ENCODE data around the gene SUPT5H. TPM values are rescaled to one million over a fixed set of nuclear protein-coding genes. Genes with fewer than 3 reads are reported as not detected.
"Not testable (repeated sequence)": the region's sequence is repeated elsewhere in the genome, so short reads cannot be mapped to it uniquely, and the experiment has no call there.

SUPT5H gene
- total RNA-seq, 1 experiment from 2014 or later: 67.4 TPM

DNA sequence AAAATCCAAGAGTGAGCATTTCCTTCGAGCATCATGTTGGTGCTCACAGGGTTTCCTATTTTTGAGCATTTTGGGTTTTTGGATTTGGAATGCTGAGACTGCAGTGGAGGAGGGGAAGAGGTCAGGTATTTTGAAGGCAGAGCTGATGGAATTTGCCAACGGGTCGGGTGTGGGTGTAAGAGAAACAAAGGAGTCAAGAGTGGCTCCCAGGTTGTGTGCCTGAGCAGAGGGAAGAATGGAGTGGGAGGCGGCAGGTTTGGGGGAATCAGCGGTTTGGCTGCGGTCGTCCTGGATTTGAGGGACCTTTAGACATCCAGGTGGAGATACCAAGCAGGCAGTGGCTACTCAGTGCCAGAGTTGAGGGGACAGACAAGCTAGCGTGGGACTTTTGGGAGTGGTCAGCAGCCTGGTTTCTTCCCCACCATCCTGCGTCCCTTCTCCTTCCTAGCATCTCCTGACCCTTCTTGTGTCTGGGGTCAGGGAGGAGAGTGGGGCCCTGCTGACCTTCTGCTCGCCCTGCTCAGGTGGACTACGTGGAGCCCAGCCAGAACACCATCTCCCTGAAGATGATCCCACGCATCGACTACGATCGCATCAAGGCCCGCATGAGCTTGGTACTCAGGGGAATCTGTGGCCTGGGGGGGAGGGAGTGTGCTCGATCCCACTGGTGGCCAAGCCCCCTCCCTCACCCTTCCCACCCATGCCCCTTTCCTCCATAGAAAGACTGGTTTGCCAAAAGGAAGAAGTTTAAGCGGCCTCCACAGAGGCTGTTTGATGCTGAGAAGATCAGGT is 20.8 kb downstream of the SUPT5H start:
- no peak for DNase-seq (ENCODE audit: low read depth)

DNA sequence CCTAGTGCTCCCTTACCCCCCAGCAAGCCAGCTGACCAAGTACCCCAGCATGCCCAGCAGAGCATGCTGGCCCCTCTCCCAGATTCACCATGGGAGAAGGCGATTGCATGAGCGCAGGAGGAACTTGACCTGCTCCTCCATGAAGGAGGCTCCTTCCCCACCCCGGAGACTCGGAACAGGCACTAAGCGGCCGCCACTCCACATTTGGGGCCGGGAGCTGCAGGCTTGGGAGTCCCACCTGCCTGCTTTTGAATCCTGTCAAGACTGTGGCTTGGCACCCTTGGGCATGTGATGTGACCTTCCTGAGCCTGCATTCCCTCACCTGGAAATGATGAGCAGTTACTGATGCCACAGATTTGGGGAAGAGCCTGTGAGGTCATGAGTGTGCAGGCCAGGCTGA is 22.6 kb downstream of the SUPT5H start:
- no peak for DNase-seq (ENCODE audit: low read depth)

DNA sequence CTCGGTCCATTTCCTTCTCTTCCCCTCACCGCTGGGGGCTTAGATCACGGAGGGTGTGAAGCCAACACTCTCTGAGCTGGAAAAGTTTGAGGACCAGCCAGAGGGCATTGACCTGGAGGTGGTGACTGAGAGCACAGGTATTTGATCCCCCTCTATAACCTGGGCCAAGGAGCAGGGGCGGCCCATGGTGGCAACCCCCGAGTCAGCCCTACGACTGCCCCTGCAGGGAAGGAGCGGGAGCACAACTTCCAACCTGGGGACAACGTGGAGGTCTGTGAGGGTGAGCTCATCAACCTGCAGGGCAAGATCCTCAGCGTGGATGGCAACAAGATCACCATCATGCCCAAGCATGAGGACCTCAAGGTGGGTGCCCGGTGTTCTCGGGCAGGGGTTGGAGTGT is 23.7 kb downstream of the SUPT5H start:
- no peak for DNase-seq (ENCODE audit: low read depth)

DNA sequence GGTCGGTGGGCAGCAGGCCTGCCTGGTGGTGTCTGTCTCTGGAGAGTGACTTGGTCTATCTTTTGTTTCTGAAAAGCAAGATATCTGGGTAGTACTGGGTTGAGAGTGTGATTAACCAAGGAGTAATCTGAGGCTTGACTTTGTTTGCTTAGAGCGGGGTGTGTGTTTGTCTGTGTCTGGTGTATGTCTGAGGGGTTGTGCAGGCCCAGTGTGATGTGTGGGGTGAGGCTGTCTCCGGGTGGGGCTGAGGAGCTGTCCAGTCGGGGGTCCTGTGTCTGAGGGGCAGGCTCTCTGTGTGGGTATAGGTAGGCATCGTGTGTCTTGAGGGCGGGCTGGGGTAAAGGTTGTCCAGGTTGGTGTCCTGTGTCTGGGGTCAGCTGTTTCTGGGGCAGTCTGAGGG is 24.2 kb downstream of the SUPT5H start:
- no peak for DNase-seq (ENCODE audit: low read depth)

DNA sequence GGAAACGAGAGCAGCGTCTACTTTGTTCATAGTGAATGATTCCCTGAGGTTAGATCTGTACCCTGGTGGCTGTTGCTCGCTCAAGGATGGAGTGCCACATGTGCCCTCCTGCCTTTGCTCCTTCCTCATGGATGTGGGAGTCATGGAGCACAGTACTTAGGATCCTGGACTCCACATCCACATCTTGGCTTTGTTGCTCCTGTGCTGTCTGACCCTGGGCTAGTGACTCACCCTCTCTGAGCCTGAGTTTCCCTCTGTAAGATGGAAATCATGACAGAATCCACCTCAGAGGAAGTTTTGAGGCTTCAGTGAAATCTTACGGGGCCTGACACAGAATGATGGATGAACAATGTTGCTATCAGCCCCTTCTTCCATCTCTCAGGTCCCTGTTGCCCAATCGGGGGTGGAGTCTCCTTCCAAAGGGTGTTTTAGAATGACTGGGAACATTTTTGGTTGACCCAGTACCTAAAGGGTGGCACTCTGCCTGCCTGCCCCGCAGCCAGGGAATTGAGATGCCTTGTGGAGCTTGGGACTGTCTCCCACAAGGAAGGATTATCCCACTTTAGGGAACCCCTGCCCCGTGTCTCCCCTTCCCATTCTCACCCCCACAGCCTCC is 25.4 kb downstream of the SUPT5H start:
- DNase-seq (ENCODE audit: low read depth): no peak

DNA sequence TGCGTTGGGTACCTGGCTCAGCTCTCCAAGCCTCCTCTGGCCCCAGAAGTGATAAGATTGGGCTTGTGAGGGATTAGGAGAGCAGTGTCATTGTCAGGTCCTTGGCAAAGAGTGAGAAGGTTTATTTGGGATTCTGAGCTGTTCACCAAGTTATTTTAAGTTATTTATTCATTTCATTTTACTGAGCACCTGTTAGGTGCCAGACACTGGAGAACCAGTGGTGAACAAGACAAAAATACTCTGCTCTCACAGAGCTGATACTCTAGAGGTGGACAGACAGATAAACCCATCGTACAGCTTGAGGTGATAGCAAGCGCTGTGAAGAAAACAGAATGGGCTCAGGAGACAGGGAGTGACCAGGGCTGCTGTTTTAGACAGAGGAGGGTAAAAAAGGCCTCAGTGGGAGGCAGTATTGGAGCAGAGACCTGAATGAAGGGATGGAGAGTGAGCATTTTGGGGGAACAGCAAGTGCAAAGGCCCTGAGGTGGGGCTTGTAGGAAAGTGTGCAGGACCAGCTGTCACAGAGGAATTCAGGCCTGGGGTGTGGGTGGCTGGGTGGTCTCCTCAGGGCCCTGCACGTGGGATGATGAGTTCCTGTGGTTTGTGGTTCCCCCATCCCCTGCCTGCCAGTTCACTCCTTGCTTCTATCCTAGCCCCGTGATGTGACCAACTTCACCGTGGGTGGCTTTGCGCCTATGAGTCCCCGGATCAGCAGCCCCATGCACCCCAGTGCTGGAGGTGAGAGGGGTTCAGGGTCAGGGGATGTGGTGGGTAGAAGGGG is 26.6 kb downstream of the SUPT5H start:
- no peak for DNase-seq (ENCODE audit: low read depth)

DNA sequence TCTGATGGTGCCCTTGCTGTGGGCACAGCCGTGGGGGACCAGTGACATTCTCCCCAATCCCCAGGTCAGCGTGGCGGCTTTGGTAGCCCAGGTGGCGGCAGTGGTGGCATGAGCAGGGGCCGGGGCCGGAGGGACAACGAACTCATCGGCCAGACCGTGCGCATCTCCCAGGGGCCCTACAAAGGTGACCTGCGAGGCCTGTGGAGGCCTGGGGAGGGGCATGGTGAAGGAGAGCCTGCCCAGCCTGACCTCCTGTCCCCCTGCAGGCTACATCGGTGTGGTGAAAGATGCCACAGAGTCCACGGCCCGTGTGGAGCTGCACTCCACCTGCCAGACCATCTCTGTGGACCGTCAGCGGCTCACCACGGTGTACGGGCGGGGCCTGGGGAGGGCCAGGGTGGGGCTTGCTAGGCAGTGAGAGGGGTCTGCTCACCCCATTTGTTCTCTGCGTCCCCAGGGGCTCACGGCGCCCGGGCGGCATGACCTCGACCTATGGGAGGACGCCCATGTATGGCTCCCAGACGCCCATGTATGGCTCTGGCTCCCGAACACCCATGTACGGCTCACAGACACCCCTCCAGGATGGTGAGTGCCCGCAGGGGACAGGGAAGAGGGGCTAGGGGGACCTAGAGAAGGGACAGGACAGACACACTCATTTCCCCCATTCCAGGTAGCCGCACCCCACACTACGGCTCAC is 27.5 kb downstream of the SUPT5H start:
- DNase-seq (ENCODE audit: low read depth): no peak

DNA sequence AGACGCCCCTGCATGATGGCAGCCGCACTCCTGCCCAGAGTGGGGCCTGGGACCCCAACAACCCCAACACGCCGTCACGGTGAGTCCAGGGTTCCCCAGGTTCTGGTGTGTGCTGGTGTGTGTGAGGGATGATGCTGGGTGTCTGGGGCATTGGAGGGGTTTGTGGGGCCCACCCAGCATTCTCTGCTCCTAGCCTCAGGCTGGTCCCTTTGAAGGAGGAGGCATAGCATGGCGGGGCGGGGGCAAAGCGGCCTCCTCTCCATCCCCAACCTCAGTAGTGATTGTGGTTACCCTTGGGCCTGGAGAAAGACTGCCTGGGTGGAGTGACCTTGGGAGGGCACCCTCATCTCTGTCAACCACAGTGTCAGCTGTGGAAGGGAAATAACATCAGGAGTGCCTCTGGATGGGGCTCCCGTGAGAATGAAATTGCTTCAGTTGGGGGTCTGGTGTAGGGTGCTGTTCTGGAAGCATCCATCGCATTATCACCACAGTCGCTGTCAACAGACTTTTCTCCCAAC is 28.1 kb downstream of the SUPT5H start:
- no peak for DNase-seq (ENCODE audit: low read depth)

DNA sequence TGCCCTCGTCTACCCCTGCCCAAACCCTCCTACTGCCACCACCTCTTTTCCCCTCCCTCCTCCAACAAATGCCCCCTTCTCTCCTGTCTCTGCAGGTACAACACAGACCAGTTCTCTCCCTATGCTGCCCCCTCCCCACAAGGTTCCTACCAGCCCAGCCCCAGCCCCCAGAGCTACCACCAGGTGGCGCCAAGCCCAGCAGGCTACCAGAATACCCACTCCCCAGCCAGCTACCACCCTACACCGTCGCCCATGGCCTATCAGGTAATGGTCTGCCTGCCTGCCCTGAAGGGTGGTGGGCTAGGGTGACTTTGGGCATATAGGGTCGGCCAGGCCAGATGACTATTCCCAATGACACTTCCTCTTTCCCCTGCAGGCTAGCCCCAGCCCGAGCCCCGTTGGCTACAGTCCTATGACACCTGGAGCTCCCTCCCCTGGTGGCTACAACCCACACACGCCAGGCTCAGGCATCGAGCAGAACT is 28.8 kb downstream of the SUPT5H start:
- peak; percentile 28 for DNase-seq (ENCODE audit: low read depth)

DNA sequence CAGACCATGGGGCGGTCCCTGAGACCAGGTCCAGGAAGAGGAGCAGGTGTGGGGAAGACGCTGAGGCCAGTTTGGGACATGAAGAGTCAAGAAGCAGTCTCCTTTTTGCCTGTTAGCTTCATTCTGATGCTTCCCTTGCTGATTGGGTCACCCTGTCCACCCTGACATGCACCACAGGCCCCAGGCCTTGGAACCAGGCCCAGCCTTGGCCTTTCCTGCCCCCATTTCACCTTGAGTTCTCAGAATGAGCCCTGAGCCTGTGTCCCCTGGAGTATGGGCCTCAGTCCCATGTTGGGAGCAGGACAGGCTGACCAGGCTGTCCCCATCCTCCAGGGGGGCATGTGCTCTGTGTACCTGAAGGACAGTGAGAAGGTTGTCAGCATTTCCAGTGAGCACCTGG is 30.4 kb downstream of the SUPT5H start:
- no peak for DNase-seq (ENCODE audit: low read depth)

DNA sequence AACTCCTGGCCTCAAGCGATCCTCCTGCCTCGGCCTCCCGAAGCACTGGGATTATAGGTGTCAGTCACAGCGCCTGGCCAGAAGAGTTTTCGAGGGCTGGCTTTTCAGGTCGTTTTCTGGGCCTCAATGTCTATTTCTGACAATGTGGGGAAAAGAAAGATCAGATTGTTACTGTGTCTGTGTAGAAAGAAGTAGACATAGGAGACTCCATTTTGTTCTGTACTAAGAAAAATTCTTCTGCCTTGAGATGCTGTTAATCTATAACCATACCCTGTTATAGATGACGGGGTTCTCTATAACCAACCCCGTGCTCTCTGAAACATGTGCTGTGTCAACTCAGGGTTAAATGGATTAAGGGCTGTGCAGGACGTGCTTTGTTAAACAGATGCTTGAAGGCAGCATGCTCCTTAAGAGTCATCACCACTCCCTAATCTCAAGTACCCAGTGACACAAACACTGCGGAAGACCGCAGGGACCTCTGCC is 34.0 kb downstream of the SUPT5H start:
- DNase-seq (ENCODE audit: low read depth): not testable (repeated sequence)

DNA sequence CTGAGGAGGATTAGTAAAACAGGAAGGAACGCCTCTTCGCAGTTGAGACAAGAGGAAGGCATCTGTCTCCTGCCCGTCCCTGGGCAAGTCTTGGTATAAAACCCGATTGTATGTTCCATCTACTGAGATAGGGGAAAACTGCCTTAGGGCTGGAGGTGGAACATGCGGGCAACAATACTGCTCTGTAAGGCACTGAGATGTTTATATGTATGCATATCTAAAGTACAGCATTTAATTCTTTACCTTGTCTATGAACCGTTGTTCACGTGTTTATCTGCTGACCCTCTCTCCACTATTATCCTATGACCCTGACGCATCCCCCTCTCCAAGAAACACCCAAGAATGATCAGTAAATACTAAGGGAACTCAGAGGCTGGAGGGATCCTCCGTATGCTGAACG is 34.5 kb downstream of the SUPT5H start:
- no peak for DNase-seq (ENCODE audit: low read depth)

DNA sequence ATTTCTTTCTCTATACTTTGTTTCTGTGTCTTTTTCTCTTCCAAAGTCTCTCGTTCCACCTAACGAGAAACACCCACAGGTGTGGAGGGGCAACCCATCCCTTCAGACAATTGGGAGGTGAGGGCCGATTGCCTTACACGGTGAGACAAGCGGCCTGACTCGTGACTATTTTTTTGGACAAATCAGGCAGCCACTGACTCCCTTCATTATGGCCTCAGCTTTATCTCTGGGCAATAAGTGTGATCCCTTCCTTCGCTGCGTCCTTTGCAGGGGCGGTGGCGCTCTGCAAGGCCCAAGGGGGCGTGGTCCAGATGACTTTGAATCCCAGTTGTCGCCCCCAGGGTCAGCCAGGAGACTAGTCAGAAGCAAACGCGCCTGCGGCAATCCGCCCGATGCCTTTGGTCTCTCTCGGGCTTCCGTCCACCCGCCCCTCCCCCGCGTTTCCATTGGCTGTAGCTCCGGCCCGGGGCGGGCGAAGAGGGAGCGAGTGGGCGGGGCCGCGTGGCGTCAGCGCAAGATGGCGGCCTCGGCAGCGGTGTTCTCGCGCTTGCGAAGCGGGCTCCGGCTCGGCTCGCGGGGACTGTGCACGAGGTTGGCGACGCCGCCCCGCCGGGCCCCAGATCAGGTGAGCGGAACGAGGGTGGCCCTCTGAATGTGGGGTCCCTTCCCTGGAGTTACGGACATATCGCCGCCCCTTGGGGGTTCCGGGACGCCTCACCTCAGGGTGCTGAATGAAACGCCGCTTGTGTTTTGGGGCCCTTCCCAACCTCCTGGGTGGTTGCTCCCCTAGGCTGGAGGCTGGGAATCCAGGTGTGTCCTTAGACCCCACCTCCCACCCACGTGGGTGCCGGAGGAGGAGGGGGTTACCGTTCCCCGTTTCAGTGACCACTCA is 35.2 kb downstream of the SUPT5H start, which contains the start of gene TIMM50:
Gene TIMM50 (plus strand): TSS at position 502 of the 892 bp plus-strand sequence. CDS start 16 bp downstream, at position 518.
- DNase-seq (ENCODE audit: low read depth): peak; percentile 96

DNA sequence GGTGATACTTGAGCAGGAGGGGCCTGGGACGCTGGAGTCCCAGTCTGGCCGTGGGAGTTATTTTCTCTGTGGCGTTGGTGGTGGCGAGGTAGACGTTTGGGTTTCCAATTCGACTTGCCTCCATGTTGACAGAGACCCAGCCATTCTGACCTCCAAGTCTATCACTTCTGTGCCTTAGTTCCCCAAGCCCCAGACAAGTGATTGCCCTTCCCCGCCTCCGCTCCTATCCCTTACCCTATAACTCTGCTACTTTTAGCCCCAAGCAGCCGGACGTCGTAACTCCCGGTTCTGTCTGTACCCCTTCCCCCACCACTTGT is 35.8 kb downstream of the SUPT5H start:
- no peak for DNase-seq (ENCODE audit: low read depth)

DNA sequence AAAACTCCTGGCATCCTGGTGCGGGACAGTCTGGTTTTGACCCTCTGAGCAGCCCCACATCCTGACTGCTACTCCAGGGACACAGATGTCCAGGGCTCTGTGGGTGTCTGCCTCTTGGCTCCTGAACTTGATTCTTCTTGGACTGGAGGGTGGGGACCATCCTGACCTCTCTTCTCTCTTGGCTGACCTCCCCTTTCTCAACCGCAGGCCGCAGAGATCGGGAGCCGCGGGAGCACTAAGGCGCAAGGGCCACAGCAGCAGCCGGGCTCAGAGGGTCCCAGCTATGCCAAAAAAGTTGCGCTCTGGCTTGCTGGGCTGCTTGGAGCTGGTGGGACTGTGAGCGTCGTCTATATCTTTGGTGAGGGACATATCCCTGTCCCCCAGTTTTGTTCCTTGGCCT is 36.3 kb downstream of the SUPT5H start:
- no peak for DNase-seq (ENCODE audit: low read depth)

DNA sequence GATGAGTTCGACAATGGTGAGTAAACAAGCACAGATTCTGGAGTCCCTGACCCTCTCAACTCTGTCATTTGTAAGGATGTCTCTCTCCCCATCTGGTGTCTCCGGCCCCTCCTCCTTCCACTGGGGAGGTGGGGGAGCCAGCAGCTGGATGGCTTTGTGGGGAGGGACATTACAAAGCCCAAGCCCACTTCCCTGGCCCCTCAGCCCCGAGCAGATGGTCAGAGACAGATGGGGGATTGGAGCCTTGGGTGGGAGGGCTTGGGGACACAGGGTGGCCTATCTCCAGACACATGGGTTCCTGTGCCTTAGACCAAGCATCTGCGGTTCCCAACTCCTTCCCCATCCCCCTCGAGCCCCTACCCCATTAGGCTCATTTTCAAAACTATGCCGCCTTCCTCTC is 37.8 kb downstream of the SUPT5H start:
- DNase-seq (ENCODE audit: low read depth): no peak

DNA sequence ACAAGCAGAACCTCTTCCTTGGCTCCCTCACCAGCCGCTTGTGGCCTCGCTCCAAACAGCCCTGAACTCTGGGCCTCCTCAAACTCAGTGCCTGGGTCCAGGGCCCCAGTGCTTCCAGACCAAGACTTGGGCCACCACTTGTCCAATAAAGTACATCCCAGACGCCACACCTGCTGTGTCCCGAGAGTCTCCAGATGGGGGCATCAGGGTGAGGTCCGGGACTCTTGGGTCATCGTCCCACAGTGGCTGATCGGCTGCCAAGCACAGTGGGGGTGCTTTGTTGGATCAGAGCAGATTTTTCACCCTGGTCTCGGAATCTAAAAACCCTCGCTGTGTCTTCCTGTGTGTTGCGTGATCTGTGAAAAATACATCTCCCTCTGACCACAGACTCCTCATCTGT is 44.4 kb downstream of the SUPT5H start:
- DNase-seq (ENCODE audit: low read depth): no peak

DNA sequence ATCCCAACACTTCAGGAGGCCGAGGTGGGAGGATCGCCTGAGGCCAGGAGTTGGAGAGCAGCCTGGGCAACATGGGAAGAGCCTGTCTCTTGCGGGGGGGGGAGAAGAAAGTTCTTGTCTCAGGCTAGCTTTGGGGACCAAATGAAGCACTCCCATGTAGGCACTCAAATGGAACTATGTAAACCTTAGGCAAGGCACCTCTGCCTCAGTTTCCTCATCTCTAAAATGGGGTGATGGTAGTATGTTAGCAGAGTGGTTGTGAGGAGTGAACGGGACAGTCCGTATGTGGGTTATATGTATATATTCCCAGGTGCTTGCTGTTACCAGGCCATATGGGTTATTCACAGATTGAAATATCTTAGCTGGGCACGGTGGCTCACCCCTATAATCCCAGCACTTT is 46.8 kb downstream of the SUPT5H start:
- no peak for DNase-seq (ENCODE audit: low read depth)

DNA sequence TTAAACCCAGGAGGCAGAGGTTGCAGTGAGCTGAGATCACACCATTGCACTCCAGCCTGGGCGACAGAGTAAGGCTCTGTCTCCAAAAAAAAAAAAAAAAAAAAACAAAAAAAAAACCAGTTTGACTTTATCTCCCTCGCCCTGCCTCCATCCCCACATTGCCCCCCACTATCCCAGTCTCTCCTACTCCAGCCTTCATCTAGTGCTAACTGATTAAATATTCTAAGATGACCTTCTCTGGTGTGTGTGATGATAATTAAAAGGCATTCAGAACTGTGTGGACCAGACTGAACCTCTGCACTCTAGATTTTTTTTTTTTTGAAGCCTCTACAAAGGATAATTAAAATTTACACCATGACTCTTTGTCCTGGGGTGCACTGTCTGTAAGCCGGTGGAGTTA is 47.4 kb downstream of the SUPT5H start:
- DNase-seq (ENCODE audit: low read depth): no peak

DNA sequence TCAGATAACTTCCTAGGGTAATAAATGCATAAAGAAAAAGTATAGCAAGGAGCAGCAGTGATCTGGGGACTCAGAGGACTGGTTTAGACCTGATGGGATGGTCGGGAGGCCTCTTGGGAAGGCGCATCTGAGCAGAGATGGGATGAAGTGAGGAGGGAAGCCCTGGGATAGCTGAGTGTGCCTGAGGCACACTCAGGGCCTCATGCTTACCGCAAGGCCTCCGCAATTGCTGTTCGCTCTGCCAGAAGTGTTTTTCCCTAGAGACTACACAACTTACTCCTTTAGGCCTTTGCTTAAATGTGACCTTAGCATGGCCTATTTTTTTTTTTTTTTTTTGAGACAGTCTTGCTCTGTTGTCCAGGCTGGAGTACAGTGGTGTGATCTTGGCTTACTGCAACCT is 49.3 kb downstream of the SUPT5H start:
- no peak for DNase-seq (ENCODE audit: low read depth)

DNA sequence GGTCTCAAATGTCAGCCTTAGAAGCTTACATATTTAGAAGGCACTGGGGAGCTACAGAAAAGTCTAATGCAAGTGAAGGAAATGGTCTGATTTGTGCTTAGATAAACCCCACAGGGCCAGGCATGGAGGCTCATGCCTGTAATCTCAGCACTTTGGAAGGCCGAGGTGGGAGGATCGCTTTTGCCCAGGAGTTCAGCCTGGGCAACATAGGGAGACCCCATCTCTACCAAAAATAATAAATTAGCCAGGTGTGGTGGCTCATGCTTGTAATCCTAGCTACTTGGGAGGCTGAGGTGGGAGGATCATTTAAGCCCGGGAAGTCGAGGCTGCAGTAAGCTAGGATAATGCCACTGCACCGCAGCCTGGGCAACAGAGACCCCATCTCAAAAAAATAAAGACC is 50.7 kb downstream of the SUPT5H start:
- DNase-seq (ENCODE audit: low read depth): no peak
